Astrocyte of the spinal cord (primary cell): ENCODE measurements around the gene FAM3D.

Source experiments
- DNase-seq: peaks from one replicate; pipeline ENCODE4 v3.0.0; 2011; ENCODE audit warnings: low read depth, low spot score
- H3K4me3 ChIP-seq: 2 replicates; pipeline ENCODE4 v1.5.1; 2011; ENCODE audit warnings: low read depth, mild to moderate bottlenecking, low read length, moderate library complexity
- in situ Hi-C: cut with HindIII; loops from 2 replicates; pipeline ENCODE4 v1.10.0; 2017; ENCODE audit warnings: low sequenced_read_pairs
- TF ChIP-seq, protein P1 (sequence below): IDR thresholded peaks from 2 replicates; pipeline ENCODE4 v1.5.1; 2012; ENCODE audit warnings: low read depth, mild to moderate bottlenecking, low read length, inconsistent platforms

FAM3D gene

DNA sequence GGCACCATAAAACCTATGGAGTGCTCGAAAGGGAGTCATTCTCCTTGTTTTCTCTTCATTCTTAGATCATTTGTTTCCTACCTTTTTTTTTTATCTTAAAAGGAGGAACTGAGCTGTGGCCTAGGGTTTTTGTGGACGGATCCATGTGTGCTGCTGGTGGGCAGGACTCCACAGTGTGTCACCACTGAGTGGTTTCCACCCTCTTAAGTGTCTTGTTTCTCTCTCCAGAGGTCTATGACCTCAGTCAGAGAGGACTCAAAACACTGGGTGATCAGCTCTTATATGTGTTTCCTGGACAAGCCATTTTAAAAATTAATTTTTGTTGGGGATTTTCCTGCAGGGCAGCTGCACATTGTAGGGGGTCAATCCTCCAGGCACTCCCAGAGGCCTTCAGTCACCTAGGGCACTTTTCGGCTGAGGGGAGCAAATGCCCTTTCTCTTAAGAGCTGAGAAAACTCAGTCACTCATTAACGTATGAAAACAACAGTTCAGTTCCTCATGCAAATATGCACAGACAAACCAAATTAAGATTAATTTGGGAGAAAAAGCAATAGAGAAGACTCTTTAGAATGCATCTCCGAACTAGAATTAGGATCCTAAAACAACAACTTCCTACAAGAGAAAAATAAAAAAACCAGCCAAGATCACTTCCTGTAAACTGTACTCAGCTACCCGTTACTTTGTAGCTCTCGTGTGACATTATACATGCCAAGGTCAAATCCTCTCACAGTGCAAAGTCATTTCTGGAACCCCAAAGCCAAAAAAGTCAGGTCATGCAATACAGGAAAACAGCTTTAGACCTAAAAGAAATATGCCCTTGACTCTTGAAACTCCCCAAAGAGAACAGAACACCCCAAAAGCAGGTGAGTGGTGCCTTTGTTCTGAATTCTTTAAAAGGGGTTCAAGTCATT lies 27.6 kb upstream of the FAM3D start:
- TF ChIP-seq, protein P1, sequence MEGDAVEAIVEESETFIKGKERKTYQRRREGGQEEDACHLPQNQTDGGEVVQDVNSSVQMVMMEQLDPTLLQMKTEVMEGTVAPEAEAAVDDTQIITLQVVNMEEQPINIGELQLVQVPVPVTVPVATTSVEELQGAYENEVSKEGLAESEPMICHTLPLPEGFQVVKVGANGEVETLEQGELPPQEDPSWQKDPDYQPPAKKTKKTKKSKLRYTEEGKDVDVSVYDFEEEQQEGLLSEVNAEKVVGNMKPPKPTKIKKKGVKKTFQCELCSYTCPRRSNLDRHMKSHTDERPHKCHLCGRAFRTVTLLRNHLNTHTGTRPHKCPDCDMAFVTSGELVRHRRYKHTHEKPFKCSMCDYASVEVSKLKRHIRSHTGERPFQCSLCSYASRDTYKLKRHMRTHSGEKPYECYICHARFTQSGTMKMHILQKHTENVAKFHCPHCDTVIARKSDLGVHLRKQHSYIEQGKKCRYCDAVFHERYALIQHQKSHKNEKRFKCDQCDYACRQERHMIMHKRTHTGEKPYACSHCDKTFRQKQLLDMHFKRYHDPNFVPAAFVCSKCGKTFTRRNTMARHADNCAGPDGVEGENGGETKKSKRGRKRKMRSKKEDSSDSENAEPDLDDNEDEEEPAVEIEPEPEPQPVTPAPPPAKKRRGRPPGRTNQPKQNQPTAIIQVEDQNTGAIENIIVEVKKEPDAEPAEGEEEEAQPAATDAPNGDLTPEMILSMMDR = no peak
- DNase-seq = no peak
- in situ Hi-C loops = no loop called here

GRCh38 chr3:58692484-58692883 lies 25.9 kb upstream of the FAM3D start:
- in situ Hi-C loops = no loop called here
- TF ChIP-seq, protein P1 = no peak
- no peak overlapping the region for H3K4me3 ChIP-seq
- DNase-seq = no peak

More for the DNA sequence above, 27.6 kb upstream of the FAM3D start:
- no peak overlapping the region for H3K4me3 ChIP-seq

DNA sequence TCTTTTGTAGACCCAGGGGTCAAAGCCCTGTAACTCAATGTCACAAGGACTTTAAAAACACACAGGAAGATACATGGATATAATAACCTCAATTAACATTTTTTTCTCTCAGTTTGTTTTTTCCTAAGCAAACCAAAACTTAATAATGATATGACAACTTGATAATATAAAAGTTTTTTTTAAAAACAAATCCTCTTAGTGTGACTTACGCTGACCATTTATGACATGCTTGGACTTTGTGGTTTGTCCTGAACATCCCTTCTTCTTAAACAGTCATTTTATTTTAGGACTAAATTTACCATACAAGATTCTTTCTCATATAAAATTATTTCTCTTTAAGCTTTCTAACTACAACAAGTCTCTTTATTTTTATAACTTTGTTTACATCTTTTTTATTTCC lies 25.4 kb upstream of the FAM3D start:
- DNase-seq = peak; percentile 41
- TF ChIP-seq, protein P1 = no peak
- H3K4me3 ChIP-seq = no peak overlapping the region
- in situ Hi-C loops = no loop called here

DNA sequence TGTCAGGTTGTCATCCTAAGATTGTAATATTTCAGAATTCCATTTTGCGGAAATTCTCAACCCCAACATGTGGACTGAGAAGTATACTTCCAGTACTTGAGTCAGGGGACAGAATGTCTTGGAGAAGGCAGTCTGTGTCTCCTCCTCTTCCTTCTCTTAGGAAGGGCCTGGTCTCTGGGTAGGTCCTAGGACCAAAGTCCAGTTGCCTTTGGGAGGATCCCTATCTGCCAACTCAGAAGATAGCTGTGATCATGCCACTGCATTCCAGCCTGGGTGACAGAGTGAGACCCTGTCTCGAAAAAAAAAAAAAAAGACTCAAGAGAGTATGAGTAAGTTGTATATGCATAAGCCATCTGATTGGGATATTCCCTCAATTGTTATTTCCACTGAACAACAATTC lies 23.9 kb upstream of the FAM3D start:
- no peak overlapping the region for H3K4me3 ChIP-seq
- TF ChIP-seq, protein P1 = no peak
- in situ Hi-C loops = no loop called here
- DNase-seq = no peak

- H3K4me3 ChIP-seq = no peak overlapping the region
- TF ChIP-seq, protein P1 = no peak
- in situ Hi-C loops = no loop called here
- DNase-seq = no peak
Observed at GRCh38 chr3:58688574-58688973, 22.0 kb upstream of the FAM3D start.

DNA sequence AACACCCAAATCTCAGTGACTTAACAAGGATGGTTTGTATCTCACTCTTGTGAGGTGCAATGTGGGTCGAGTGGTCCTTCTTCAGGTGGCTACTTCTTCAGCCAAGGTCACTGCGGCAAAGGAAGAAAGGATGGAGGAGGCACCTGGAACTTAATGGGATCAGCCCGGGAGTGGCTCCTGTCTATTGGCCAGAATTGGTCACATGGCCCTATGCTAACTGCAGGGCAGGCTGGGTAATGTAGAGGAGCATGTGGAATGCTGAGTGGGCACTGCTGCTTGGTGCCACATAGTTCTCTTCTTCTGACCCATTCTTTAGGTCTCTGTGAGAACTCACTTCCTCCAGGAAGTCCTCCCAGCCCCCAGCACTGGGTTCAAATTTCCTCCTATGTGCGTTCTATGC lies 20.3 kb upstream of the FAM3D start:
- no peak for DNase-seq
- H3K4me3 ChIP-seq = no peak overlapping the region
- in situ Hi-C loops = no loop called here
- TF ChIP-seq, protein P1 = no peak
